NCI-H2081 (cell line): Measurements from ENCODE around the gene PAK4.

Experiments
- DNase-seq, 2 experiments: peaks; one replicate each; lab custom pipeline; 2025; lab: John Stamatoyannopoulos, UW

PAK4 gene

GRCh38 chr19:39180749-39181148, 55.2 kb downstream of the PAK4 start:
- no peak for DNase-seq

- no peak for DNase-seq
Observed at GRCh38 chr19:39181500-39182173, 56.1 kb downstream of the PAK4 start.

GRCh38 chr19:39182174-39182505, 56.6 kb downstream of the PAK4 start:
- no peak for DNase-seq

- no peak for DNase-seq
Observed at GRCh38 chr19:39183104-39183503, 57.5 kb downstream of the PAK4 start.

- no peak for DNase-seq
Observed at GRCh38 chr19:39186391-39186790, 60.8 kb downstream of the PAK4 start.

- no peak for DNase-seq
Observed at GRCh38 chr19:39187552-39187943, 62.0 kb downstream of the PAK4 start.

- no peak for DNase-seq
Observed at GRCh38 chr19:39188960-39189359, 63.4 kb downstream of the PAK4 start.

GRCh38 chr19:39190768-39191167, 65.2 kb downstream of the PAK4 start:
- no peak for DNase-seq

GRCh38 chr19:39192846-39193245, 67.3 kb downstream of the PAK4 start:
- no peak for DNase-seq

- DNase-seq: no peak
Observed at GRCh38 chr19:39193803-39194202, 68.2 kb downstream of the PAK4 start.

- DNase-seq: peak in 1 of 2 experiments; percentile 1
Observed at GRCh38 chr19:39194832-39195542, 69.4 kb downstream of the PAK4 start.

- no peak for DNase-seq
Observed at GRCh38 chr19:39195755-39196154, 70.2 kb downstream of the PAK4 start.

- DNase-seq: no peak
Observed at GRCh38 chr19:39196320-39196719, 70.7 kb downstream of the PAK4 start.

GRCh38 chr19:39196860-39197562, 71.4 kb downstream of the PAK4 start, which contains the start of gene NCCRP1:
Gene NCCRP1, plus strand, starts transcription at chr19:39196964. Its CDS starts 19 bp downstream, at chr19:39196983.
- no peak for DNase-seq

GRCh38 chr19:39197808-39198207, 72.2 kb downstream of the PAK4 start:
- no peak for DNase-seq

GRCh38 chr19:39199025-39199424, 73.4 kb downstream of the PAK4 start:
- no peak for DNase-seq

- no peak for DNase-seq
Observed at GRCh38 chr19:39200066-39200802, 74.6 kb downstream of the PAK4 start.

GRCh38 chr19:39200803-39201115, 75.2 kb downstream of the PAK4 start:
- no peak for DNase-seq

GRCh38 chr19:39202998-39203355, 77.4 kb downstream of the PAK4 start:
- DNase-seq: no peak

- no peak for DNase-seq
Observed at GRCh38 chr19:39203372-39204341, 78.1 kb downstream of the PAK4 start, which contains the start of gene SYCN. Gene SYCN, minus strand, starts transcription at chr19:39204263. Its CDS starts 9 bp downstream, at chr19:39204254.

- DNase-seq: no peak
Observed at GRCh38 chr19:39205449-39205764, 79.8 kb downstream of the PAK4 start.

- DNase-seq: no peak
Observed at GRCh38 chr19:39206122-39206521, 80.5 kb downstream of the PAK4 start.
